AG09309 (cell line): ENCODE results near the gene TCTN2.

Experiments
- DNase-seq: peaks from one replicate; pipeline ENCODE4 v3.0.0-alpha.2; 2010; ENCODE audit warnings: low read depth
- H3K4me3 ChIP-seq: 2 replicates; pipeline ENCODE4 v1.5.1; 2011; ENCODE audit warnings: mild to moderate bottlenecking, low read depth, low read length, moderate library complexity; ENCODE audit not compliant: control insufficient read depth
- TF ChIP-seq, protein P1 (sequence below): IDR thresholded peaks from 2 replicates; pipeline ENCODE4 v1.5.1; 2011; ENCODE audit warnings: mild to moderate bottlenecking, low read depth, low read length, inconsistent platforms; ENCODE audit not compliant: insufficient read depth, control insufficient read depth; ENCODE audit errors: missing control alignments

Gene TCTN2

DNA sequence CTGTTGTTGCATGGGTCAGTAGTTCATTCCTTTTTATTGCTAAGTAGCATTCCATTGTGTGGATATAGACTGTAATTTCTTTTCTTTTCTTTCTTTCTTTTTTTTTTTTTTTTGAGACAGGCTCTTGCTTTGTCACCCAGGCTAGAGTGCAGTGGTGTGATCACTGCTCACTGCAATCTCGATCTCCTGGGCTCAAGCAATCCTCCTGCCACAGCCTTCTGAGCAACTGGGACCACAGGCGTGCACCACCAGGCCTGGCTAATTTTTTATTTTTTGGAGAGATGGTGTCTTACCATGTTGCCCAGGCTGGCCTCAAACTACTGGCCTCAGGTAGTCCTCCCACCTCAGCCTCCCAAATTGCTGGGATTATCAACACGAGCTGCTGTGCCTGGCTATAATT lies 46.4 kb downstream of the TCTN2 start:
- TF ChIP-seq, protein P1, sequence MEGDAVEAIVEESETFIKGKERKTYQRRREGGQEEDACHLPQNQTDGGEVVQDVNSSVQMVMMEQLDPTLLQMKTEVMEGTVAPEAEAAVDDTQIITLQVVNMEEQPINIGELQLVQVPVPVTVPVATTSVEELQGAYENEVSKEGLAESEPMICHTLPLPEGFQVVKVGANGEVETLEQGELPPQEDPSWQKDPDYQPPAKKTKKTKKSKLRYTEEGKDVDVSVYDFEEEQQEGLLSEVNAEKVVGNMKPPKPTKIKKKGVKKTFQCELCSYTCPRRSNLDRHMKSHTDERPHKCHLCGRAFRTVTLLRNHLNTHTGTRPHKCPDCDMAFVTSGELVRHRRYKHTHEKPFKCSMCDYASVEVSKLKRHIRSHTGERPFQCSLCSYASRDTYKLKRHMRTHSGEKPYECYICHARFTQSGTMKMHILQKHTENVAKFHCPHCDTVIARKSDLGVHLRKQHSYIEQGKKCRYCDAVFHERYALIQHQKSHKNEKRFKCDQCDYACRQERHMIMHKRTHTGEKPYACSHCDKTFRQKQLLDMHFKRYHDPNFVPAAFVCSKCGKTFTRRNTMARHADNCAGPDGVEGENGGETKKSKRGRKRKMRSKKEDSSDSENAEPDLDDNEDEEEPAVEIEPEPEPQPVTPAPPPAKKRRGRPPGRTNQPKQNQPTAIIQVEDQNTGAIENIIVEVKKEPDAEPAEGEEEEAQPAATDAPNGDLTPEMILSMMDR = no peak

GRCh38 chr12:123720141-123720814 lies 49.4 kb downstream of the TCTN2 start:
- TF ChIP-seq, protein P1 = no peak
- DNase-seq = no peak
- no peak overlapping the region for H3K4me3 ChIP-seq

More for the DNA sequence above, 46.4 kb downstream of the TCTN2 start:
- no peak for DNase-seq
- no peak overlapping the region for H3K4me3 ChIP-seq

- DNase-seq = no peak
- H3K4me3 ChIP-seq = no peak overlapping the region
- TF ChIP-seq, protein P1 = no peak
These were observed 50.3 kb downstream of the TCTN2 start for GRCh38 chr12:123721245-123721644.

DNA sequence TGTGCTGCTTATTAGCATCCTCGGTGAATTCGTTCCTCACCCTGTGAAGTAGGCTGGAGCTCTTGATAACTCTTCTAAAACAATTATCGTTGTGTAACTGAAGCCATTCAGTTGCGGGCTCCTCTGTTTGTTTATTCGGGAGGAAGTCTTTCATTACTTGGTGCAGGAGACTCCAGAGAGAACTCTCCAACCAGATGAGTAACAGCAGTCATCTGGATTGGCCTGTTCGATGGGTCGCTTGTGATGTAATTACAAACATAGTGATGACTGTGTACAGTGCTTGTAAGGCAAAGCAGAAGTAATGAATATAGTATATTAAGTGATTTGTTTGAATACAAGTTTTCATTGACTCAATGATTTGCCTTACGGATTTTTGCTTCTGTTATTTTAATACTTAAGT lies 52.1 kb downstream of the TCTN2 start:
- DNase-seq = no peak
- no peak overlapping the region for H3K4me3 ChIP-seq
- TF ChIP-seq, protein P1 = no peak

DNA sequence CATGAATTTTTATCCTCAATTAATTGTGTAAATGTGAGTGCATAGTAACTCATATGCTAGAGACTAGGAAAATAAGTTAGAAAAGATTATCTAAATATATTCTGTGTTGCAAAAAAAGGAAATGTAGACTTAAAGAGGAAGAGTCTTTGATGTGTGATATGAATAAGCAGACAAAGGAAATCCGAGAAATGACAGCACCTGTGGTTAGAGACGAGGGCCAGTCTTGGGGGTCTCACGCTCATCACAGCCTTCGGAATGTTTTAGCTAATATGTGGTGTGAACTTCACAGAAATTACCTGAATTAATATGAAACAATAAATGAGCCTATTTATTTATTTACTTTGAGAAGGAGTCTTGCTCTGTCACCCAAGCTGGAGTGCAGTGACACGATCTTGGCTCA lies 52.9 kb downstream of the TCTN2 start:
- no peak for DNase-seq
- TF ChIP-seq, protein P1 = no peak
- no peak overlapping the region for H3K4me3 ChIP-seq

GRCh38 chr12:123726244-123726643 lies 55.3 kb downstream of the TCTN2 start:
- no peak for DNase-seq
- H3K4me3 ChIP-seq = no peak overlapping the region
- TF ChIP-seq, protein P1 = no peak

DNA sequence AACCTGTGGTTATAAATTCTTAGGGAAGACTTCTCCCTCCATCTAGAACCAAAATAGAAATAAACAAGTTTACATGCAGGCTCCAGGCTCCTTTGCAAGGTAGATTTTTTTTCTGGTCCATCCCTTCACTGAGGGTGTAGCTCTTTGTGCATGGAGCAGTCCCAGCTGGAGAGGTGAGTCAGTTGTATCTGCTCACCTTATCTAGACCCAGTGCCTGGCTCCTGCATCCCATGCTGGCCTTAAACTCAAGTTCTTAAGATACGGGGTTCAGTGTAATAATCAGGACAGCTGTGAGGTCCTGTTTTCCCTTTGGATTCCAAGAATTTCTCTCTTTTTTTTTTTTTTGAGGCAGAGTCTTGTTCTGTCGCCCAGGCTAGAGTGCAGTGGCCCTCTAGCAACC lies 56.0 kb downstream of the TCTN2 start:
- TF ChIP-seq, protein P1 = no peak
- DNase-seq = no peak
- no peak overlapping the region for H3K4me3 ChIP-seq
